Astrocyte (in vitro differentiated cells and primary cell): Measurements from ENCODE around the gene GLCCI1. TPM values are rescaled to one million over a fixed set of nuclear protein-coding genes. Genes with fewer than 3 reads are reported as not detected.

Source experiments
- DNase-seq: peaks from one replicate; pipeline ENCODE4 v3.0.0-alpha.2; 2010; ENCODE audit warnings: low read depth
- FAIRE-seq: peaks from 2 replicates; lab custom pipeline; 2011; peaks lifted over from hg19 to GRCh38; lab: Jason Lieb, UNC
- H2AFZ ChIP-seq: 2 replicates; pipeline ENCODE4 v1.6.0; 2012; ENCODE audit warnings: low read depth, low read length, inconsistent platforms
- H3K27ac ChIP-seq: 2 replicates; pipeline ENCODE4 v1.5.1; 2011; ENCODE audit warnings: low read depth, low read length, inconsistent platforms
- H3K27me3 ChIP-seq: 2 replicates; pipeline ENCODE4 v1.6.0; 2011; ENCODE audit warnings: low read length, inconsistent platforms; ENCODE audit not compliant: insufficient read depth
- H3K36me3 ChIP-seq: 2 replicates; pipeline ENCODE4 v1.5.1; 2011; ENCODE audit warnings: low read length, inconsistent platforms; ENCODE audit not compliant: insufficient read depth
- H3K4me1 ChIP-seq: 2 replicates; pipeline ENCODE4 v1.5.1; 2011; ENCODE audit warnings: low read length, inconsistent platforms; ENCODE audit not compliant: insufficient read depth
- H3K4me2 ChIP-seq: 2 replicates; pipeline ENCODE4 v1.6.0; 2012; ENCODE audit warnings: low read length, inconsistent platforms
- H3K4me3 ChIP-seq: 2 replicates; pipeline ENCODE4 v1.5.1; 2011; ENCODE audit warnings: low read depth, mild to moderate bottlenecking, low read length, inconsistent platforms; ENCODE audit not compliant: insufficient read depth
- H3K79me2 ChIP-seq: 2 replicates; pipeline ENCODE4 v1.6.0; 2012; ENCODE audit warnings: mild to moderate bottlenecking, low read length, inconsistent platforms; ENCODE audit not compliant: insufficient read depth
- H3K9ac ChIP-seq: 2 replicates; pipeline ENCODE4 v1.6.0; 2012; ENCODE audit warnings: mild to moderate bottlenecking, low read length, inconsistent platforms
- H3K9me3 ChIP-seq: 2 replicates; pipeline ENCODE4 v1.5.1; 2012; ENCODE audit warnings: low read depth, mild to moderate bottlenecking, low read length, inconsistent platforms; ENCODE audit not compliant: insufficient read depth
- H4K20me1 ChIP-seq: 2 replicates; pipeline ENCODE4 v1.6.0; 2012; ENCODE audit warnings: low read length, inconsistent platforms; ENCODE audit not compliant: insufficient read depth
- H3K27ac Mint-ChIP-seq: one replicate; pipeline ENCODE4 v1.8.0; 2021; ENCODE audit warnings: mild to moderate bottlenecking, mixed read lengths; ENCODE audit not compliant: unreplicated experiment
- H3K27me3 Mint-ChIP-seq: one replicate; pipeline ENCODE4 v1.8.0; 2021; ENCODE audit warnings: low read depth, mixed read lengths; ENCODE audit not compliant: unreplicated experiment
- H3K36me3 Mint-ChIP-seq: one replicate; pipeline ENCODE4 v1.8.0; 2021; ENCODE audit warnings: low read depth, mixed read lengths; ENCODE audit not compliant: unreplicated experiment
- H3K4me1 Mint-ChIP-seq: one replicate; pipeline ENCODE4 v1.8.0; 2021; ENCODE audit warnings: low read depth, mixed read lengths; ENCODE audit not compliant: unreplicated experiment
- H3K4me3 Mint-ChIP-seq: one replicate; pipeline ENCODE4 v1.8.0; 2021; ENCODE audit warnings: mild to moderate bottlenecking, moderate library complexity, mixed read lengths; ENCODE audit not compliant: unreplicated experiment
- H3K9me3 Mint-ChIP-seq: one replicate; pipeline ENCODE4 v1.8.0; 2021; ENCODE audit warnings: mild to moderate bottlenecking, mixed read lengths; ENCODE audit not compliant: unreplicated experiment
- CTCF ChIP-seq: IDR thresholded peaks from 2 replicates; pipeline ENCODE4 v1.5.1; 2011; ENCODE audit warnings: low read depth, mild to moderate bottlenecking, inconsistent platforms, low read length, moderate library complexity; ENCODE audit not compliant: insufficient read depth
- EZH2 ChIP-seq: IDR thresholded peaks from 2 replicates; pipeline ENCODE4 v1.6.1; 2012; ENCODE audit warnings: mild to moderate bottlenecking, low read length, inconsistent platforms; ENCODE audit not compliant: insufficient read depth
- total RNA-seq: library from RNA; stranded (reverse); gene quantifications from 2 replicates; pipeline ENCODE4 v1.2.1, GENCODE V29; 2021

Gene GLCCI1
- total RNA-seq, 1 donor from 2014 or later, result 24.2 TPM

DNA sequence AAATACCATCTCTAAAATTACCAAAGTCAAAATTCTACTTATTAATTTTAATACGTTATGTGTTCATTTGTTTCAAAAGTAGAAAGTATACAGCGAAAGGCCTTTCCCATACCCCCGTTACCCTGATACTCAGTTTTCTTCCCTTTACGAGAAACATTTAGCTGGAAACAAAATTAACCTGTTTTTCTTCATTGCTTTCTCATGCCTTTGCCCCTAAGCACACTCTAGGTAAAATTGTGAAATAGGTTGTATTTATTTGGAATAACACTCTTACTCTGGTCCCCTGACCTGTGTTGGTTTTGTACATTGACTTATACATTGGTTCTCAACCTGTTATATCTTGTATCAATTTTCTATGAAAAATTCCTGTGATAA is 47.1 kb downstream of the GLCCI1 start:
- H3K4me2 ChIP-seq, result no peak overlapping the region
- no peak for DNase-seq
- H3K79me2 ChIP-seq, result no peaks in the 10 kb centered on the region

GRCh38 chr7:8017423-8017822 is 48.8 kb downstream of the GLCCI1 start:
- no peaks in the 10 kb centered on the region for H3K36me3 ChIP-seq
- FAIRE-seq, result no peak

More for the DNA sequence above, 47.1 kb downstream of the GLCCI1 start:
- Histone ChIP-seq H3K27me3 (no peaks in the 10 kb centered on the region), H3K9ac (no peak overlapping the region), H3K36me3 (no peaks in the 10 kb centered on the region), H3K4me1 (no peaks in the 10 kb centered on the region), H3K4me3 (no peak overlapping the region), H3K9me3 (no peaks in the 10 kb centered on the region), H3K27ac (no peak overlapping the region), H2AFZ (no peak overlapping the region), H4K20me1 (no peaks in the 10 kb centered on the region)
- Mint-ChIP-seq H3K27ac (no peak overlapping the region), H3K9me3 (no peaks in the 10 kb centered on the region), H3K27me3 (no peaks in the 10 kb centered on the region), H3K36me3 (peaks cover 4% of the 10 kb centered on the region), H3K4me1 (no peaks in the 10 kb centered on the region), H3K4me3 (no peak overlapping the region)
- FAIRE-seq, result no peak
- TF ChIP-seq CTCF, result no peak
- no peak for TF ChIP-seq EZH2

More at GRCh38 chr7:8017423-8017822, 48.8 kb downstream of the GLCCI1 start:
- no peak overlapping the region for H3K4me3 Mint-ChIP-seq
- no peaks in the 10 kb centered on the region for H3K9me3 Mint-ChIP-seq
- no peak overlapping the region for H2AFZ ChIP-seq
- H3K27ac Mint-ChIP-seq, result no peak overlapping the region
- H3K4me1 Mint-ChIP-seq, result no peaks in the 10 kb centered on the region
- TF ChIP-seq EZH2 (no peak), CTCF (no peak)
- H3K4me2 ChIP-seq, result no peak overlapping the region
- no peak overlapping the region for H3K9ac ChIP-seq
- H4K20me1 ChIP-seq, result no peaks in the 10 kb centered on the region
- H3K9me3 ChIP-seq, result no peaks in the 10 kb centered on the region
- no peaks in the 10 kb centered on the region for H3K27me3 Mint-ChIP-seq
- H3K27ac ChIP-seq, result no peak overlapping the region
- no peaks in the 10 kb centered on the region for H3K79me2 ChIP-seq
- H3K27me3 ChIP-seq, result no peaks in the 10 kb centered on the region
- no peaks in the 10 kb centered on the region for H3K4me1 ChIP-seq
- no peak for DNase-seq
- peaks cover 1% of the 10 kb centered on the region for H3K36me3 Mint-ChIP-seq
- no peak overlapping the region for H3K4me3 ChIP-seq
